Inflammatory macrophage treated with lipopolysaccharide for 4 hours (primary cell): Measurements from ENCODE around the gene HINT1.
"Not testable (repeated sequence)": the region's sequence is repeated elsewhere in the genome, so short reads cannot be mapped to it uniquely, and the experiment has no call there.

Experiments used
- DNase-seq: peaks from one replicate; pipeline ENCODE4 v3.0.0-alpha.2; 2020

Gene HINT1

GRCh38 chr5:131165119-131165727, at the start of gene HINT1:
Gene HINT1 (minus strand): TSS chr5:131165256. CDS start chr5:131165205, 51 bp downstream.
- DNase-seq: peak; percentile 90

- DNase-seq: no peak
Measured at GRCh38 chr5:131214609-131215227, 49.7 kb upstream of the HINT1 start.

GRCh38 chr5:131212471-131213021, 47.5 kb upstream of the HINT1 start:
- peak; percentile 84 for DNase-seq

GRCh38 chr5:131211669-131212068, 46.6 kb upstream of the HINT1 start:
- no peak for DNase-seq

GRCh38 chr5:131210151-131210510, 45.1 kb upstream of the HINT1 start:
- no peak for DNase-seq

- peak; percentile 89 for DNase-seq
Measured at GRCh38 chr5:131209506-131210150, 44.6 kb upstream of the HINT1 start.

- DNase-seq: no peak
Measured at GRCh38 chr5:131209175-131209505, 44.1 kb upstream of the HINT1 start.

- peak; percentile 54 for DNase-seq
Measured at GRCh38 chr5:131206772-131207171, 41.7 kb upstream of the HINT1 start.

- no peak for DNase-seq
Measured at GRCh38 chr5:131206061-131206460, 41.0 kb upstream of the HINT1 start.

- DNase-seq: no peak
Measured at GRCh38 chr5:131204964-131205363, 39.9 kb upstream of the HINT1 start.

GRCh38 chr5:131200560-131200959, 35.5 kb upstream of the HINT1 start:
- no peak for DNase-seq

- no peak for DNase-seq
Measured at GRCh38 chr5:131198625-131199024, 33.6 kb upstream of the HINT1 start.

GRCh38 chr5:131196331-131196730, 31.3 kb upstream of the HINT1 start:
- no peak for DNase-seq

GRCh38 chr5:131195696-131196095, 30.6 kb upstream of the HINT1 start:
- no peak for DNase-seq

- no peak for DNase-seq
Measured at GRCh38 chr5:131194725-131195124, 29.7 kb upstream of the HINT1 start.

- not testable (repeated sequence) for DNase-seq
Measured at GRCh38 chr5:131193897-131194296, 28.8 kb upstream of the HINT1 start.

GRCh38 chr5:131193106-131193505, 28.1 kb upstream of the HINT1 start:
- no peak for DNase-seq

GRCh38 chr5:131186561-131187256, 21.7 kb upstream of the HINT1 start:
- DNase-seq: no peak

GRCh38 chr5:131185523-131186104, 20.6 kb upstream of the HINT1 start:
- DNase-seq: no peak

GRCh38 chr5:131182839-131183238, 17.8 kb upstream of the HINT1 start:
- no peak for DNase-seq

GRCh38 chr5:131180407-131180806, 15.4 kb upstream of the HINT1 start:
- DNase-seq: no peak

GRCh38 chr5:131171276-131171810, 6.3 kb upstream of the HINT1 start:
- no peak for DNase-seq
